ENCODE results near the gene SLC28A2.
A peak's percentile ranks its signal among the peaks of the same experiment; 100 is the strongest.
"Not testable (repeated sequence)": the region's sequence is repeated elsewhere in the genome, so short reads cannot be mapped to it uniquely, and the experiment has no call there.

Gene SLC28A2

GRCh38 chr15:45262906-45263461 lies 10.9 kb downstream of the SLC28A2 start:
- FAIRE-seq (no peak), DNase-seq (ENCODE audit: insufficient read length, low spot score) (no peak)

- FAIRE-seq = no peak
These were observed 11.8 kb downstream of the SLC28A2 start for GRCh38 chr15:45263854-45264253.

DNA sequence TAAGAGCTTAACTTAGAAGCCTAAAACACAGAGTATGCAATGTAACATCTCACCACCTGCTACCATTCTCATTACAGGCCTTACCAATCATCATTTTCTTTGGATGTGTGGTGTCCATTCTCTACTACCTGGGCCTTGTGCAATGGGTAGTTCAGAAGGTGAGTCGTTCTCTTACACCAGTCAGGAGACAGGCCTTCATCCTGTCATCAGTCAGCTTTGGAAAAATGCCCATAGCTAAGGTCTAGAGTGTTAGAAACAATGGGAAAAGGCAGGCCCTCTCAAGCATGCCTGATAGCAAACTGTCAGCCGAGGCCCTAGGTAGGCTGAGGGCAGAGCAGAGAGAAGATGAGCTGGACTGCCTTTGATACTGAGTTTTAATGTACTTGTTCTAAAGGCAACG lies 13.5 kb downstream of the SLC28A2 start:
- FAIRE-seq = no peak
- no peak for DNase-seq (ENCODE audit: insufficient read length, low spot score)

More at GRCh38 chr15:45263854-45264253, 11.8 kb downstream of the SLC28A2 start:
- DNase-seq (ENCODE audit: insufficient read length, low spot score) = no peak

DNA sequence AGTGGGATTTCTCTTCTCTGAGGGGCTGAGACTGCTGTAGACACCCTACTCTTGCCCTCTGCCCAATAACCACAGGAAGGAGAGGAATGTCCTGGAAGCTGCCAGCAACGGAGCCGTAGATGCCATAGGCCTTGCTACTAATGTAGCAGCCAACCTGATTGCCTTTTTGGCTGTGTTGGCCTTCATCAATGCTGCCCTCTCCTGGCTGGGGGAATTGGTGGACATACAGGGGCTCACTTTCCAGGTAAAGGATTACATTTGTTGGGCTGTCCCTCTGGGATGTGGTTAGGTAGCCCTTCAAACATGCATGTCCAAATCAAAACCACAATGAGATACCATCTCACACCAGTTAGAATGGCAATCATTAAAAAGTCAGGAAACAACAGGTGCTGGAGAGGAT lies 16.1 kb downstream of the SLC28A2 start:
- DNase-seq (ENCODE audit: insufficient read length, low spot score) (no peak), FAIRE-seq (peak; percentile 4)

DNA sequence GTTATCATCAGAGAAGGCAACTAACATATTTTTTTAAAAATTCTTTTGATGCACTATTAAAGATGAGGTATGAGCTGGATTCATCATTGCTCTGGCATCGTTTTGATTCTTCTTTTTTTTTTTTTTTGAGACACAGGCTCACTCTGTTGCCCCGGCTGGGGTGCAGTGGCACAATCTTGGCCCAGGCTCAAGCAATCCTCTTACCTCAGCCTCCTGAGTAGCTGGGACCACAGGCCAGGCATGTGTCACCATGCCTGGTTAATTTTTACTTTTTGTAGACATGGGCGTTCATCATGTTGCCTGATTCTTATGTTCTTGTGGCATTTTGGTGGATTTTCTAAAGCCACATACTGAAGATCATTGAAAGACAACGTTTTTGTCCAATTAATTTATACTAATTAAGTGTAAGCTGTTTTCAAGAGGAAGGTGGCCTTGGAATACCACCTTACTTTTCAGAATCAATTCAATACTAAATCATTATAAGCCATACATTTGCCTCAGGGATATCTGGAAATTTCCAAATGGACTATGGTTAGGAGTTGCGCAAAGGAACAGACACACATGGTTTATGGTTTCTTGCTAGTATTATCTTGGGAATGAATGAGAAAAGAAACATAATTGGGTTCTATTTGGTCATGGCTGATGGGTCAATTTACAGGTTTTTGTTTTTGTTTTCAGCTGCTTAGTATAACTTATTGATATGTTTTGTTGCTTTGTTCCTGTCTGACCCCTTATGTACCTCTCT lies 22.8 kb downstream of the SLC28A2 start:
- FAIRE-seq = no peak
- no peak for DNase-seq (ENCODE audit: insufficient read length, low spot score)

- FAIRE-seq = no peak
These were observed 24.8 kb downstream of the SLC28A2 start for GRCh38 chr15:45276831-45277230.

GRCh38 chr15:45279024-45279698 lies 27.1 kb downstream of the SLC28A2 start:
- FAIRE-seq (peak; percentile 96), DNase-seq (ENCODE audit: insufficient read length, low spot score) (peak; percentile 94)

More at GRCh38 chr15:45276831-45277230, 24.8 kb downstream of the SLC28A2 start:
- DNase-seq (ENCODE audit: insufficient read length, low spot score) = peak; percentile 38

GRCh38 chr15:45285413-45285812 lies 33.4 kb downstream of the SLC28A2 start:
- DNase-seq (ENCODE audit: insufficient read length, low spot score) (no peak), FAIRE-seq (no peak)

- no peak for FAIRE-seq
These were observed 35.4 kb downstream of the SLC28A2 start for GRCh38 chr15:45287390-45287956.

GRCh38 chr15:45288947-45289346 lies 36.9 kb downstream of the SLC28A2 start:
- no peak for FAIRE-seq
- DNase-seq (ENCODE audit: insufficient read length, low spot score) = no peak

More at GRCh38 chr15:45287390-45287956, 35.4 kb downstream of the SLC28A2 start:
- no peak for DNase-seq (ENCODE audit: insufficient read length, low spot score)

- FAIRE-seq = no peak
These were observed 40.0 kb downstream of the SLC28A2 start for GRCh38 chr15:45291822-45292582.

GRCh38 chr15:45293326-45293725 lies 41.3 kb downstream of the SLC28A2 start:
- FAIRE-seq; DNase-seq (ENCODE audit: insufficient read length, low spot score): not testable (repeated sequence)

More at GRCh38 chr15:45291822-45292582, 40.0 kb downstream of the SLC28A2 start:
- no peak for DNase-seq (ENCODE audit: insufficient read length, low spot score)

GRCh38 chr15:45298964-45299378 lies 46.9 kb downstream of the SLC28A2 start:
- not testable (repeated sequence) for FAIRE-seq; DNase-seq (ENCODE audit: insufficient read length, low spot score)

DNA sequence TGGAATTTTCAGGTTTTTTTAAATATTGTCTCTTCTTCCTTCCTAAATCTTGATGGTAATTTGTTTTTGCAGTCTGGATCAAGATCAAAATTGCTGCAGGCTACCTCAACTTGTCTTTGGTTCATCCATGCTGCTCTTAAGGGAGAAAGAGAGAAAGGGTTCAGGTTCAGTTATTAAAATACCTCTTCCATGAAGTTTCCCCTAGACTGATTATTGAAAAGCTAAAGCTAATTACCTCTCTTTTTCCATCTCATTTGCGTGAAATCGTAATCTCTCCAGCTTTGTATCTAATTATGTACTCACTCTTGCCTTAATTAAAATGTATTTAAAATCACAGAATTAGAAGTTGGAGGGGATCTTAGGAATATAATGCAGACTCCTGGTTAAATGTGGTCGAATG lies 52.7 kb downstream of the SLC28A2 start:
- FAIRE-seq = no peak

GRCh38 chr15:45306105-45306504 lies 54.1 kb downstream of the SLC28A2 start:
- FAIRE-seq (no peak), DNase-seq (ENCODE audit: insufficient read length, low spot score) (no peak)

More for the DNA sequence above, 52.7 kb downstream of the SLC28A2 start:
- DNase-seq (ENCODE audit: insufficient read length, low spot score) = no peak

- DNase-seq (ENCODE audit: insufficient read length, low spot score) = peak; percentile 28
- no peak for FAIRE-seq
These were observed 55.3 kb downstream of the SLC28A2 start for GRCh38 chr15:45307230-45307924.

GRCh38 chr15:45314117-45314516 lies 62.1 kb downstream of the SLC28A2 start:
- not testable (repeated sequence) for FAIRE-seq; DNase-seq (ENCODE audit: insufficient read length, low spot score)

- FAIRE-seq (no peak), DNase-seq (ENCODE audit: insufficient read length, low spot score) (no peak)
These were observed 62.9 kb downstream of the SLC28A2 start for GRCh38 chr15:45314960-45315359.

DNA sequence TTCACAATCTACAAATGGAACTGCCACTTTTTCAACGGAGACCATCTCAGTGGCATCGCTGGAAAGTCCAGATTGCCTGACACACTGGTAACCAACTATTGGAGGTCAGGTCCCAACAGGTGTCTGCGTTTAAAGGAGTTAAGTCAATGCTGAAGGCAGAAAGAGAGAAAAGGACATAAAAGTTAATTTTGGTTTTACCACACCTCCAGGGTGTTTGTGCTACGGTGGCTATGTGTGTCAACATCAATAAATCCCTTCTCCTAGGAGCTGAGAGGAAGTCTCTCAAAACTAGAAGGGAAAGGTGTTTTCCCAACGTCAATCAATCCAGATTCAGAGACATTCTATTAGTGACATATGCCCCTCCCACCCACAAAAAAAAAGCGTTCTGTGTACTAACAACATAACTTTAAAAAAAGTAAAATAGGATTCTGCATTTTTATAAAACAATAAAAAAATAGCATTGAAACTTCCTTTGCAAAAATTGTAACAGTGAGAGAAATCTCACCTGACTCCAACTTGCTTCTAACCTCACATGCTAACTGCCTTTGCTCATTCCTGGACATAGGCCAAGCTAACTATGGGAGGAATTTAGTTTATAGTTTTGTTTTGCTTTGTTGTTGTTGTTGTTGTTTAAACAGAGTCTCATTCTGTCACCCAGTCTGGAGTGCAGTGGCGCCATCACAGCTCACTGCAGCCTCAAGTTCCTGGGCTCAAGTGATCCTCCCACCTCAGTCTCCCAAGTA lies 67.6 kb downstream of the SLC28A2 start:
- FAIRE-seq (no peak), DNase-seq (ENCODE audit: insufficient read length, low spot score) (no peak)
